ENCODE measurements around the gene ELL3. TPM values are rescaled to one million over a fixed set of nuclear protein-coding genes. Genes with fewer than 3 reads are reported as not detected.
"Not testable (repeated sequence)": the region's sequence is repeated elsewhere in the genome, so short reads cannot be mapped to it uniquely, and the experiment has no call there.

ELL3 gene
- not detected in 2 replicates for total RNA-seq (2014; rRNA removed; shearing (Covaris generic))

- Histone ChIP-seq H3K36me3 (peaks cover 15% of the 10 kb centered on the region), H3K27me3 (no peaks in the 10 kb centered on the region), H3K27ac (no peak within 1 kb of the TSS), H3K9me3 (replicated peaks) (no peaks in the 10 kb centered on the region), H3K4me3 (no peak within 1 kb of the TSS), H3K4me1 (no peaks in the 10 kb centered on the region)
- no peak for DNase-seq
Measured at GRCh38 chr15:43776718-43777266, at the start of gene ELL3. ELL3 (minus strand) TSS chr15:43776966; CDS start chr15:43776901, 65 bp downstream.

- H3K27me3 ChIP-seq: no peaks in the 10 kb centered on the region
- DNase-seq: no peak
- H3K27ac ChIP-seq: peak overlapping the region; percentile 70
- H3K36me3 ChIP-seq: peaks cover 15% of the 10 kb centered on the region
- H3K9me3 ChIP-seq (replicated peaks): no peaks in the 10 kb centered on the region
- H3K4me3 ChIP-seq: peak overlapping the region; percentile 64
- peaks cover 12% of the 10 kb centered on the region for H3K4me1 ChIP-seq
Measured at GRCh38 chr15:43826029-43826507, 49.3 kb upstream of the ELL3 start.

- Histone ChIP-seq H3K36me3 (peaks cover 18% of the 10 kb centered on the region), H3K4me1 (peaks cover 12% of the 10 kb centered on the region)
- H3K27ac ChIP-seq; H3K4me3 ChIP-seq; H3K9me3 ChIP-seq (replicated peaks); H3K27me3 ChIP-seq; DNase-seq: not testable (repeated sequence)
Measured at GRCh38 chr15:43825305-43825704, 48.5 kb upstream of the ELL3 start.

GRCh38 chr15:43824302-43825246 is 47.8 kb upstream of the ELL3 start, which contains the start of gene MFAP1:
MFAP1 (minus strand) TSS chr15:43824690; CDS start chr15:43824569, 121 bp downstream.
- peaks cover 12% of the 10 kb centered on the region for H3K4me1 ChIP-seq
- peaks cover 15% of the 10 kb centered on the region for H3K36me3 ChIP-seq
- peak; percentile 96 to 98 for DNase-seq
- peak within 1 kb of the TSS; percentile 63 for H3K27ac ChIP-seq
- H3K4me3 ChIP-seq: peak within 1 kb of the TSS; percentile 68
- H3K27me3 ChIP-seq: no peaks in the 10 kb centered on the region
- no peaks in the 10 kb centered on the region for H3K9me3 ChIP-seq (replicated peaks)

- no peak for DNase-seq
- H3K4me3 ChIP-seq: no peak overlapping the region
- peaks cover 20% of the 10 kb centered on the region for H3K36me3 ChIP-seq
- H3K4me1 ChIP-seq: peaks cover 8% of the 10 kb centered on the region; the same call in 1 of the 2 replicates
- H3K27me3 ChIP-seq: no peaks in the 10 kb centered on the region
- H3K27ac ChIP-seq: no peak overlapping the region
- H3K9me3 ChIP-seq (replicated peaks): no peaks in the 10 kb centered on the region
Measured at GRCh38 chr15:43821505-43821904, 44.7 kb upstream of the ELL3 start.

GRCh38 chr15:43815064-43815463 is 38.3 kb upstream of the ELL3 start:
- not testable (repeated sequence) for H3K4me3 ChIP-seq; H3K27ac ChIP-seq; DNase-seq; H3K27me3 ChIP-seq; H3K9me3 ChIP-seq (replicated peaks); H3K4me1 ChIP-seq
- H3K36me3 ChIP-seq: peaks cover 68% of the 10 kb centered on the region

- DNase-seq: no peak
- no peak overlapping the region for H3K4me3 ChIP-seq
- no peaks in the 10 kb centered on the region for H3K27me3 ChIP-seq
- H3K9me3 ChIP-seq (replicated peaks): no peaks in the 10 kb centered on the region
- peaks cover 89% of the 10 kb centered on the region for H3K36me3 ChIP-seq
- H3K27ac ChIP-seq: no peak overlapping the region
- no peaks in the 10 kb centered on the region for H3K4me1 ChIP-seq
Measured at GRCh38 chr15:43808960-43809678, 32.4 kb upstream of the ELL3 start.

DNA sequence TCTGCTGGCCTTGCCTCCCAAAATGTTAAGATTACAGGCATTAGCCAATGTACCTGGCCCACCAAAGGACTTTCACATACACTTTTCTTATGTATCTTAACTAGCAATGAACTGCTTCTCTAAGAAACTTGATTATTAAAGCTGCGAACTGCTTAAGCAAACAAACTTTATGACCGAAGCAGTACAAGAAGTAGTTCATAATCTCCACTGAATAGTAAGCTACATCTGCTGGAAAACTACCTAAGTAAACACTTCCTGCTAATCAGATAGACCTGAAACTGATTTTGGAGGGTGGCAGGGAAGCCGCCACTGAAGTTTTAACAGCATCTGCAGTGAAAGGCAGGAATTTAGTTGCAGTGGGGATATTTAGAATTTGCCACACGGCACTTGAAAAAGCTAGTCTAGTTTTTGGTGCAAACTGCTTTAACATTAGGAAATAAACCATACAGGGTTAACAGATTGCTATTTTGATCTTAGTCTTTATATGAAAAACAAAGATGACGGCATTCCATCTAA is 31.7 kb upstream of the ELL3 start:
- H3K27me3 ChIP-seq: no peaks in the 10 kb centered on the region
- H3K27ac ChIP-seq: no peak overlapping the region
- no peaks in the 10 kb centered on the region for H3K4me1 ChIP-seq
- DNase-seq: no peak
- H3K4me3 ChIP-seq: no peak overlapping the region
- H3K9me3 ChIP-seq (replicated peaks): no peaks in the 10 kb centered on the region
- peaks cover 86% of the 10 kb centered on the region for H3K36me3 ChIP-seq

GRCh38 chr15:43802676-43803075 is 25.9 kb upstream of the ELL3 start:
- H3K27ac ChIP-seq; H3K4me1 ChIP-seq; H3K27me3 ChIP-seq; DNase-seq; H3K9me3 ChIP-seq (replicated peaks); H3K4me3 ChIP-seq: not testable (repeated sequence)
- peaks cover 52% of the 10 kb centered on the region for H3K36me3 ChIP-seq

DNA sequence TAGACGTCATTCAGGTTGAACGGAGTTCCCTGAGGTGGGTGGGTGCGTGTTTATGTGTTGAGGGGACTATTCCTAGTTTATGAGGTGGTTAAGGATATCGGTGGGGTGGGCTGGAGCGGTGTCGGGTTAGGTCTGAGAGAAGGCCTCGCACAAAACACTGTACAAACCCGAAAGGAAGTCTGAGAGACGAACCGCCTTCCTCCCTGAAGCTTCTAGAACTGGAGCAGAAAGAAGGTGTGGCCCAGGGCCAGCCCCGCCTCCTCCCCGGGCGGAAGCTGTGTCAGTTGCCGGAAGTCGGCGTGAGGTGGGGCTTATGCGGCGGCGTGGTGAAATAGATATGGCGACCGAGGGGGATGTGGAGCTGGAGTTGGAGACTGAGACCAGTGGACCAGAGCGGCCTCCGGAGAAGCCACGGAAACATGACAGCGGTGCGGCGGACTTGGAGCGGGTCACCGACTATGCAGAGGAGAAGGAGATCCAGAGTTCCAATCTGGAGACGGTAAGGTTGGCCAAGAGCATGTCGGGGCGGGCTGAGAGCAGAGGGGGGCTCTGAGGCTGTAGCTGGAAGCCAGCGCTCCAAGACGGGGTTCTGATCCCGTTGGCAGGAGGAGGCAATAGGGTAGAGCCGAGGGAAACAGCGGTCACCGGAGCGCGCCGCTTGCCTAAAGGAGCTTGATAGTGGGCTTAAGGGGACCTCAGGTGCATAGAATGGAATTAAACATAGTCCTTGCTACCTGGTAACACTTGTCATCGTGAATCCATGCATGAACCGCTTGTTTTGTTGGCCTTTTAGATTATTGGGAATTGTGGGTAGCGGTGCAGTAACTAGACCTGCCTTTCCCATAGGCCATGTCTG is 23.7 kb upstream of the ELL3 start, which contains the start of gene HYPK:
Gene HYPK, plus strand, starts transcription at position 314 of the 856 bp plus-strand sequence. Its CDS starts 24 bp downstream, at position 338.
- Histone ChIP-seq H3K4me1 (peaks cover 9% of the 10 kb centered on the region; the same call in 1 of the 2 replicates), H3K4me3 (peak within 1 kb of the TSS; percentile 73), H3K27me3 (no peaks in the 10 kb centered on the region), H3K36me3 (peaks cover 43% of the 10 kb centered on the region), H3K27ac (peak within 1 kb of the TSS; percentile 14), H3K9me3 (replicated peaks) (no peaks in the 10 kb centered on the region)
- DNase-seq: peak; percentile 88 to 89

- H3K36me3 ChIP-seq: peaks cover 43% of the 10 kb centered on the region
Measured at GRCh38 chr15:43799945-43800285, 23.1 kb upstream of the ELL3 start, which contains the start of gene SERINC4. SERINC4 (minus strand) TSS chr15:43800220; CDS start chr15:43799986, 234 bp downstream.

DNA sequence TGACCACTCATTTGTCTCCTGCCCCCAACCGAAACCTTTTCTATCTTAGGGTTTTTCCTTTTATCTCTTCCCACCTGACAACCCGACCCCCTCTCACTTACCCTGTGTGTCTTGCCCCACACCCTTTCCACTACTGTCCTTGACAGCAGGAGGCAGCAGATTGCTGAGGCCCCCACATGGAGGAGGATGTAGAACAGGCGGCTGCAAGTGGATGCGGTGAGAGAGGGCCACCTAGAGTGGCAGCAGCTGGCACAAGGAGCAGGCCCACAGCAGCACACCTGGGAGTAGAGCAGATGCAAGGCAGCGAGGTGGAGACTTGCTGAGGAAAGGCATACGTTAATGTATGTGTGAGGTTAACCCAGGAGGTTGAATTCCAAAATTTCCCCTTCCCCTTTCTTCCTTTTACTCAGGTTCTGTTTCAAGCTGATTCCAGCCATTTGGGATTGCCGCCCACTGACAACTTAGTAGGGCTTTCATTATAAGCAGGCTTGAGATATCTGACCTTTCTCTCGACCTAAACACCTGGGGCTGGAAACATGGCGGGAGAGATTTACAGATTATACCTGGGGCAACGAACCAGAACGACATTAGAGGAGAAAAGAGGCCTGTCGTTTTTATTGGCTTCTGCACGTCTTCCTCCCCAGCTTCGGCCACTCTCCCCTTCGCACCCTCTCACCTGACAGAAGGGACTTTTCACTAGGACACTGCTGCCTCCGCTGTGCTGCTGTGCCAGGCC is 22.6 kb upstream of the ELL3 start:
- H3K27ac ChIP-seq: no peak overlapping the region
- no peak for DNase-seq

More at GRCh38 chr15:43799945-43800285, 23.1 kb upstream of the ELL3 start, which contains the start of gene SERINC4:
- DNase-seq: no peak
- H3K27ac ChIP-seq: peak within 1 kb of the TSS; percentile 14
- H3K27me3 ChIP-seq: no peaks in the 10 kb centered on the region
- H3K4me1 ChIP-seq: peaks cover 9% of the 10 kb centered on the region; the same call in 1 of the 2 replicates
- H3K4me3 ChIP-seq: peak within 1 kb of the TSS; percentile 73
- H3K9me3 ChIP-seq (replicated peaks): no peaks in the 10 kb centered on the region

DNA sequence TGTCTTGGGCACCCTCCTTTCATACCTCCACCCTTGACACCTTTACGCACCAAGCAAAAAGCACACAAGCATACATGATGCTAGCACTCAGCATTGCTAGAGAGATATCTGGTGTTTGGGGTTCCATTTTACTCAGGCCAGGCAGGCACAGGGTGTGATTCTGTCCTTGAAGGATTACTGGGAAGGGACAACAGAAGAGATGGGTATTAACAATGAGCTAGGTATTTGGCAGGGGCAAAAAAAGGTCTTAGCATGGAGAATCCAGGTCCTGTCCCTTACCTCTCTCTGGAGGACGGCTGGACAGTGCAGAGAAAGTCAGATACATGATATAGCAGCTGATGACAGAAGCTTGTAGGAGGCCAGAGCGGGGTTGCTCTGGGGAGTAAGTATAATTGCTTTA is 19.8 kb upstream of the ELL3 start:
- Histone ChIP-seq H3K4me3 (no peak overlapping the region), H3K36me3 (peaks cover 34% of the 10 kb centered on the region), H3K4me1 (peaks cover 15% of the 10 kb centered on the region; the same call in 1 of the 2 replicates), H3K27me3 (no peaks in the 10 kb centered on the region), H3K27ac (no peak overlapping the region), H3K9me3 (replicated peaks) (no peaks in the 10 kb centered on the region)
- DNase-seq: no peak

More for the DNA sequence above, 22.6 kb upstream of the ELL3 start:
- Histone ChIP-seq H3K9me3 (replicated peaks) (no peaks in the 10 kb centered on the region), H3K4me3 (no peak overlapping the region), H3K27me3 (no peaks in the 10 kb centered on the region), H3K36me3 (peaks cover 43% of the 10 kb centered on the region), H3K4me1 (peaks cover 13% of the 10 kb centered on the region; the same call in 1 of the 2 replicates)

Data from SJCRH30 (cell line).